Mucosa of descending colon (tissue), 3 donors: ENCODE measurements around the gene MYO9B. TPM values are rescaled to one million over a fixed set of nuclear protein-coding genes. Genes with fewer than 3 reads are reported as not detected.

Experiments used
- ATAC-seq: fragments of 200-7000 bp; cut with Tn5 transposase; one replicate; pipeline ENCODE4 v1.9.1; 2020; ENCODE audit warnings: mild to moderate bottlenecking, moderate library complexity
- DNase-seq, 3 donors: peaks; one replicate each; pipeline ENCODE4 v3.0.0-alpha.2; 2020
- H3K36me3 ChIP-seq: fragments of 200-600 bp; one replicate; pipeline ENCODE4 v1.8.0; 2021; ENCODE audit warnings: low read depth, mild to moderate bottlenecking
- H3K4me1 ChIP-seq: fragments of 200-600 bp; one replicate; pipeline ENCODE4 v1.8.0; 2021; ENCODE audit warnings: low read depth, mild to moderate bottlenecking
- H3K4me3 ChIP-seq: fragments of 200-600 bp; one replicate; pipeline ENCODE4 v1.8.0; 2021; ENCODE audit warnings: mild to moderate bottlenecking
- H3K9me3 ChIP-seq: fragments of 200-600 bp; one replicate; pipeline ENCODE4 v1.8.0; 2021; ENCODE audit warnings: mild to moderate bottlenecking
- CTCF ChIP-seq: fragments of 200-600 bp; IDR thresholded peaks from one replicate; pipeline ENCODE4 v1.8.0; 2022; ENCODE audit warnings: antibody characterized with exemption, mild to moderate bottlenecking
- intact Hi-C, 2 donors: fragments of 100-400 bp; cut with DNase I in 1 of 2; cut with micrococcal nuclease in 1 of 2; formaldehyde crosslinking; loops; one replicate each; pipeline versions ENCODE4 v1.11.0 to v1.11.1; 2022; cut with DNase I, micrococcal nuclease
- total RNA-seq, 3 donors: library from RNA; stranded (reverse); fragmentation: NEBNext Ultra II Directional in 2 of 3; extraction: Animal tissue kit (Norgen Biotek cat#: 25700) in 2 of 3; gene quantifications; one replicate each; pipeline versions ENCODE4 v1.2.1 to v1.2.4, GENCODE V29; 2021 to 2023
- donor health status: DM: no; HTN: no; CAD: no; lungs with moderate emphysema.
- donor health status: DM: no; HTN: no; CAD: no.
- donor health status: DM: no; HTN: yes; CAD: no.

Gene MYO9B
- total RNA-seq, 3 donors from 2014 or later: 73.7 to 91.8 (median 90.8) TPM

GRCh38 chr19:17125062-17125727 lies 49.6 kb downstream of the MYO9B start:
- ATAC-seq (peak; percentile 58), DNase-seq (no peak)
- no peaks in the 10 kb centered on the region for H3K36me3 ChIP-seq
- TF ChIP-seq CTCF: no peak
- intact Hi-C loops: no loop called here
- H3K4me3 ChIP-seq: no peak overlapping the region
- no peaks in the 10 kb centered on the region for H3K9me3 ChIP-seq
- H3K4me1 ChIP-seq: peaks cover 2% of the 10 kb centered on the region

- Histone ChIP-seq H3K36me3 (no peaks in the 10 kb centered on the region), H3K4me3 (no peak overlapping the region), H3K9me3 (no peaks in the 10 kb centered on the region), H3K4me1 (peaks cover 2% of the 10 kb centered on the region)
- no peak for TF ChIP-seq CTCF
- intact Hi-C loops: no loop called here
- DNase-seq (peak; percentile 63 to 83 (median 64)), ATAC-seq (peak; percentile 88)
Observed at GRCh38 chr19:17125728-17126677, 50.4 kb downstream of the MYO9B start.

- H3K4me1 ChIP-seq: no peaks in the 10 kb centered on the region
- no peak overlapping the region for H3K4me3 ChIP-seq
- no peak for DNase-seq
- no peaks in the 10 kb centered on the region for H3K36me3 ChIP-seq
- H3K9me3 ChIP-seq: no peaks in the 10 kb centered on the region
- ATAC-seq: no peak
- no peak for TF ChIP-seq CTCF
- intact Hi-C loops: no loop called here
Observed at GRCh38 chr19:17127671-17128070, 52.1 kb downstream of the MYO9B start.

GRCh38 chr19:17128403-17128802 lies 52.8 kb downstream of the MYO9B start:
- Histone ChIP-seq H3K4me1 (no peaks in the 10 kb centered on the region), H3K9me3 (no peaks in the 10 kb centered on the region), H3K36me3 (no peaks in the 10 kb centered on the region), H3K4me3 (no peak overlapping the region)
- no peak for TF ChIP-seq CTCF
- intact Hi-C loops: no loop called here
- DNase-seq (no peak), ATAC-seq (no peak)

- no peak for TF ChIP-seq CTCF
Observed at GRCh38 chr19:17128820-17129219, 53.2 kb downstream of the MYO9B start.

More at GRCh38 chr19:17128820-17129219, 53.2 kb downstream of the MYO9B start:
- Histone ChIP-seq H3K4me3 (no peak overlapping the region), H3K9me3 (no peaks in the 10 kb centered on the region), H3K4me1 (no peaks in the 10 kb centered on the region), H3K36me3 (no peaks in the 10 kb centered on the region)
- intact Hi-C loops: no loop called here
- DNase-seq (no peak), ATAC-seq (no peak)
